NCI-H128 (cell line): Measurements from ENCODE around the gene LPGAT1.
"Not testable (repeated sequence)": the region's sequence is repeated elsewhere in the genome, so short reads cannot be mapped to it uniquely, and the experiment has no call there.

Source experiments
- DNase-seq: peaks from one replicate; lab custom pipeline; 2025; ENCODE audit not compliant: unreplicated experiment; lab: John Stamatoyannopoulos, UW

Gene LPGAT1

GRCh38 chr1:211736351-211736915 is 94.1 kb downstream of the LPGAT1 start:
- DNase-seq = no peak

- DNase-seq = no peak
Measured at GRCh38 chr1:211735208-211736170, 95.1 kb downstream of the LPGAT1 start.

GRCh38 chr1:211734791-211735190 is 95.8 kb downstream of the LPGAT1 start:
- DNase-seq = peak; percentile 71

GRCh38 chr1:211734359-211734758 is 96.2 kb downstream of the LPGAT1 start:
- DNase-seq = peak; percentile 71

GRCh38 chr1:211732293-211732980 is 98.1 kb downstream of the LPGAT1 start:
- no peak for DNase-seq

- no peak for DNase-seq
Measured at GRCh38 chr1:211731456-211732292, 98.9 kb downstream of the LPGAT1 start.

- DNase-seq = no peak
Measured at GRCh38 chr1:211730347-211730746, 100.2 kb downstream of the LPGAT1 start.

- DNase-seq = no peak
Measured at GRCh38 chr1:211729238-211729637, 101.3 kb downstream of the LPGAT1 start.

- DNase-seq = no peak
Measured at GRCh38 chr1:211726467-211726995, 104.0 kb downstream of the LPGAT1 start.

- DNase-seq = no peak
Measured at GRCh38 chr1:211724687-211725196, 105.8 kb downstream of the LPGAT1 start.

- DNase-seq = no peak
Measured at GRCh38 chr1:211723273-211723672, 107.3 kb downstream of the LPGAT1 start.

GRCh38 chr1:211722277-211723175 is 108.0 kb downstream of the LPGAT1 start:
- DNase-seq = no peak

- not testable (repeated sequence) for DNase-seq
Measured at GRCh38 chr1:211716555-211716954, 114.0 kb downstream of the LPGAT1 start.

- DNase-seq = no peak
Measured at GRCh38 chr1:211715971-211716370, 114.6 kb downstream of the LPGAT1 start.

GRCh38 chr1:211714154-211714553 is 116.4 kb downstream of the LPGAT1 start:
- DNase-seq = no peak

GRCh38 chr1:211713231-211713630 is 117.3 kb downstream of the LPGAT1 start:
- no peak for DNase-seq

GRCh38 chr1:211711315-211711705 is 119.3 kb downstream of the LPGAT1 start:
- DNase-seq = no peak

GRCh38 chr1:211710566-211711314 is 119.8 kb downstream of the LPGAT1 start:
- DNase-seq = no peak

GRCh38 chr1:211708926-211709325 is 121.6 kb downstream of the LPGAT1 start:
- DNase-seq = no peak
